ENCODE measurements around the gene HSPA14.
"Not testable (repeated sequence)": the region's sequence is repeated elsewhere in the genome, so short reads cannot be mapped to it uniquely, and the experiment has no call there.

The HSPA14 gene

GRCh38 chr10:14837003-14837756 lies 926 bp upstream of the HSPA14 start:
- no peak for DNase-seq

- no peak for DNase-seq
These were observed 637 bp downstream of the HSPA14 start for GRCh38 chr10:14838582-14839304.

- DNase-seq: no peak
These were observed 1.2 kb downstream of the HSPA14 start for GRCh38 chr10:14839305-14839695.

GRCh38 chr10:14840178-14840577 lies 2.1 kb downstream of the HSPA14 start:
- DNase-seq: no peak

- DNase-seq: no peak
These were observed 5.4 kb downstream of the HSPA14 start for GRCh38 chr10:14843327-14843988.

GRCh38 chr10:14844948-14845347 lies 6.8 kb downstream of the HSPA14 start:
- no peak for DNase-seq

- no peak for DNase-seq
These were observed 14.1 kb downstream of the HSPA14 start for GRCh38 chr10:14852236-14852635.

- no peak for DNase-seq
These were observed 17.3 kb downstream of the HSPA14 start for GRCh38 chr10:14855453-14855852.

GRCh38 chr10:14858338-14858960 lies 20.3 kb downstream of the HSPA14 start:
- no peak for DNase-seq

GRCh38 chr10:14859043-14859442 lies 20.9 kb downstream of the HSPA14 start:
- no peak for DNase-seq

- no peak for DNase-seq
These were observed 21.7 kb downstream of the HSPA14 start for GRCh38 chr10:14859775-14860174.

- DNase-seq: no peak
These were observed 22.7 kb downstream of the HSPA14 start for GRCh38 chr10:14860791-14861190.

- DNase-seq: not testable (repeated sequence)
These were observed 26.4 kb downstream of the HSPA14 start for GRCh38 chr10:14864466-14864865.

- DNase-seq: not testable (repeated sequence)
These were observed 26.8 kb downstream of the HSPA14 start for GRCh38 chr10:14864871-14865270.

GRCh38 chr10:14873090-14873760 lies 35.1 kb downstream of the HSPA14 start:
- DNase-seq: no peak

GRCh38 chr10:14875941-14876340 lies 37.8 kb downstream of the HSPA14 start:
- no peak for DNase-seq

GRCh38 chr10:14876764-14877163 lies 38.7 kb downstream of the HSPA14 start:
- no peak for DNase-seq

GRCh38 chr10:14878266-14879123 lies 40.4 kb downstream of the HSPA14 start, which contains the start of gene SUV39H2:
Gene SUV39H2 (plus strand): TSS chr10:14878866. CDS start chr10:14878889, 23 bp downstream.
- DNase-seq: peak; percentile 97

- DNase-seq: peak; percentile 41
These were observed 41.2 kb downstream of the HSPA14 start for GRCh38 chr10:14879124-14879927.

- DNase-seq: no peak
These were observed 41.8 kb downstream of the HSPA14 start for GRCh38 chr10:14879928-14880193.

- DNase-seq: no peak
These were observed 42.1 kb downstream of the HSPA14 start for GRCh38 chr10:14880229-14880628.
